Dermis microvascular lymphatic vessel endothelial cell (primary cell): ENCODE measurements around the gene ATPAF1. TPM values are rescaled to one million over a fixed set of nuclear protein-coding genes. Genes with fewer than 3 reads are reported as not detected.
A peak's percentile ranks its signal among the peaks of the same experiment; 100 is the strongest.
"Not testable (repeated sequence)": the region's sequence is repeated elsewhere in the genome, so short reads cannot be mapped to it uniquely, and the experiment has no call there.

ENCODE experiments used
- DNase-seq, 2 donors: peaks; one replicate each; pipeline versions ENCODE4 v3.0.0 to v3.0.0-alpha.2; 2010; ENCODE audit warnings: low read depth in 2 of 2
- total RNA-seq: library from RNA; depleted of rRNA; stranded (reverse); fragments of >200 nt; gene quantifications from 2 replicates; pipeline ENCODE4 v1.2.1, GENCODE V29; 2014

The ATPAF1 gene, protein sequence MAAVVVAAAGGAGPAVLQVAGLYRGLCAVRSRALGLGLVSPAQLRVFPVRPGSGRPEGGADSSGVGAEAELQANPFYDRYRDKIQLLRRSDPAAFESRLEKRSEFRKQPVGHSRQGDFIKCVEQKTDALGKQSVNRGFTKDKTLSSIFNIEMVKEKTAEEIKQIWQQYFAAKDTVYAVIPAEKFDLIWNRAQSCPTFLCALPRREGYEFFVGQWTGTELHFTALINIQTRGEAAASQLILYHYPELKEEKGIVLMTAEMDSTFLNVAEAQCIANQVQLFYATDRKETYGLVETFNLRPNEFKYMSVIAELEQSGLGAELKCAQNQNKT
- total RNA-seq = 25.0 and 25.4 TPM in 2 replicates

- peak; percentile 32 to 63 for DNase-seq
Observed at GRCh38 chr1:46667782-46668760, at the start of gene ATPAF1. Gene ATPAF1, minus strand, starts transcription at chr1:46668364. Its CDS starts 42 bp downstream, at chr1:46668322.

DNA sequence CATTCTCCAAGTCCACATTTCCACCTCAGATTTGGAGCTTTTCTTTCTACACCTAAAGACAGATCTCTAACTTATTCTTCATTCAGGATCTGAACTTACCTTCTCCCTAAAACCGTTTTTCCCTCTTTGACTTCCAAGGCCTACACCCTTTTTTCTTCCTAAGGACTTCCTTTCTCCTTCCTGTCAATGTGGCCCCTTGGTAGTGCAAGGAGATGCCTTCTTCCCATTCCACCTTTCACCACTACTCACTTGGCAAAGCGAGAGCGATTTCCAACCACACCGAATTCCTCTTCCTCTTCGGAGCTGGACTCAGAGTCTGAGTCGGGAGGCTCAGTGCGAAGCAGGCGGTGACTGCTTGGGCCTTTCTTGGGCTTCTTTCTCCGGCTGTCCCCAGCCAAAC lies 49.5 kb upstream of the ATPAF1 start:
- DNase-seq = no peak

GRCh38 chr1:46714976-46715375 lies 46.8 kb upstream of the ATPAF1 start:
- DNase-seq = no peak

DNA sequence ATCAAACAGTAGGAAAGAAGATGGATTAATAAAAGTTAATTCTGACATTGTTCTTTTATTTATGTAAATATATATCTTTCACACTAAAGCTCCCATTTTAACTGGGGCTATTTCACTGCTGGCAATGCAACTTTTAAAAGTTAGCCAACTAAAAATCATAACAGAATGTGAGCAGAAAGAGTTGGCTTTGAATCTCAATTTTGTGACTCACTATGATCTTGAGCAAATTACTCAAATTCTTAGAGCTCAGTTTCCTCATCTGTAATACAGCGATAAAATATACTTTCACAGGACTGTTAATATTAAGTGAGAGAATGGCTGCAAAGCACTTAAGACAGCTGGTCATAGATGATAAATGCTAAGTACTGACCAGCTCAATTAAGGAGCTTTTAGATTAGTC lies 40.0 kb upstream of the ATPAF1 start:
- DNase-seq = no peak

DNA sequence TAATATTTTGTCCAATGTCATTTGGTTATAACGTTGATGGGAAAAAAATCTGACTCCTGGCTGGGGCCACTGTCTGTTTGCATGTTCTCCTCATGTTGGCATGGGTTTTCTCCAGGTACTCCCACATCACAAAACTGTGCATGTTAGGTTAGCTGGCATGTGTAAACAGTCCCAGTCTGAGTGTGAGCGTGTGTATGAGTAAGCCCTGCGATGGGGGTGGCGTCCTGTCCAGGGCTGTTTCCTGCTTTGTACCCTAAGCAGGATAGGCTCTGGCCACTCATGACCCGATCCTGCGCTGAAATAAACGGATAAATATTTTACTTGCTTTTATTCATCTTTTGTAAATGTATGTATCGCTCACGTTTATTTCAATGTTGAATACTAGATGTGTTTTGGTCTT lies 37.2 kb upstream of the ATPAF1 start:
- peak in 1 of 2 donors; percentile 87 for DNase-seq

DNA sequence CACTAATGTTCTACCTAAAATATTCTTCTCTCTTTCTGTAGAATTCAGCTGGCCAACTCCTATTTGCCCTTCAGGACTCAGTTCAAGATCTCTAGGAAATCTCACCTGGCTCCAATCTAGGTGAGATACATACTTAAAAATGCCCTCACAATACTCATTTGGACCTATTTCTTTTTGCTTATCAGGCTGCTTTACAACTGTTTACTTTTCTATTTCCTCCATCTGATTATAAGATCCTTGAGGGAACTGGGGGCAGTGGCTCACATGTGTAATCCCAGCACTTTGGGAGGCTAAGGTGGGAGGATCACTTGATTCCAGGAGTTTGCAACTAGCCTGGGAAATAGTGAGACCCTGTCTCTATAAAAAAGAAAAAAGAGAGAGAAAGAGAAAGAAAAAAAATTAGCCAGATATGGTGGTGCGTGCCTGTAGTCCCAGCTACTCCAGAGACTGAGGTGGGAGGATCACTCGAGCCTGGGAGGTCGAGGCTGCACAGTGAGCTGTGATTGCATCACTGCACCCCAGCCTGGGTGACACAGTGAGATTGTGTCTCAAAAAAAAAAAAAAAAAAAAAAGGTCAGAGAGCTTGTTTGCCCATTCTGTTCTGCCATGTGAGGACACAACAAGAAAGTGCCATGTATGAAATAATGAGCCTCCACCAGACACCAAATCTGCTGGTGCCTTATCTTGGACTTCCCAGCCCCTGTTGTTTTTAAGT lies 35.9 kb upstream of the ATPAF1 start:
- DNase-seq = no peak

DNA sequence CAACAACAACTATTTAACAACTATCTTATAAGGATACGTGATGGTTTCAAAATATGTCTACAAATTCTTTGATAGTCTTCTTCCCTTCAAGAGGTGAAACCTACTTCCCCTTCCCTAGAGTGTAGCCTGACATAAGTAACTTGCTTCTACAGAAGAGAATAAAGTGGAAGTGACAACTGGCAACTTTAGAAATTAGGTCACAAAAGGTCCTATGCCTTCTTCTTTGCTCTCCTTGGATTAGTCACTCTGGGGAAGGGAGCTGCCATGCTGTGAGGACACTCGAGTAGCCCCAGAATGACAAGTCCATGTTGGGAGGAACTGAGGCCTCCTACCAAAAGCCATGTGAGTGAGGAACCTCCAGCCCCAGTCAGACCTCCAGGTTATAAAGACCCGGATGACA lies 31.5 kb upstream of the ATPAF1 start:
- DNase-seq = no peak

- DNase-seq = no peak
Observed at GRCh38 chr1:46697053-46697452, 28.9 kb upstream of the ATPAF1 start.

- DNase-seq = not testable (repeated sequence)
Observed at GRCh38 chr1:46694676-46695075, 26.5 kb upstream of the ATPAF1 start.

GRCh38 chr1:46692811-46693770 lies 24.9 kb upstream of the ATPAF1 start:
- no peak for DNase-seq

- DNase-seq = peak in 1 of 2 donors; percentile 54
Observed at GRCh38 chr1:46691997-46692790, 24.0 kb upstream of the ATPAF1 start.

GRCh38 chr1:46690931-46691421 lies 22.8 kb upstream of the ATPAF1 start:
- no peak for DNase-seq

DNA sequence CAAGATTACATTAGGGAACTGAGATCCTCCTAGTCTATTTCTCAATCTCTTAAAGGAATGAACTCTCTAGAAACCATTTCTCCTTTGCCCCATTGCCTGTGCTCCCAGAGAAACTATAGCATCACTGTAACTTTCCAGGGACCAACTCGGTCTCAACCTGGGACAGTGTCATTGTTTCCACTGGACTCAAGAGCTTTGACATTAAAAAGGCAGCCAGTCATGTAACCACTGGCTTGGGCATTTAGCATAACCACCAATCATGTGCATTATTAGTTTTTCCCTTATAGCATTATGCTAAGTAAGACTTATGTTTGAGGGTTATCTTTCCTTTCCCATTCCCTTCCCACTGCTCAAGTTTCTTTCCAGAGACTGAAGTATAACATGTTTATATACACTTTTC lies 21.7 kb upstream of the ATPAF1 start:
- peak in 1 of 2 donors; percentile 31 for DNase-seq

- peak; percentile 81 to 85 for DNase-seq
Observed at GRCh38 chr1:46689356-46689755, 21.2 kb upstream of the ATPAF1 start.

DNA sequence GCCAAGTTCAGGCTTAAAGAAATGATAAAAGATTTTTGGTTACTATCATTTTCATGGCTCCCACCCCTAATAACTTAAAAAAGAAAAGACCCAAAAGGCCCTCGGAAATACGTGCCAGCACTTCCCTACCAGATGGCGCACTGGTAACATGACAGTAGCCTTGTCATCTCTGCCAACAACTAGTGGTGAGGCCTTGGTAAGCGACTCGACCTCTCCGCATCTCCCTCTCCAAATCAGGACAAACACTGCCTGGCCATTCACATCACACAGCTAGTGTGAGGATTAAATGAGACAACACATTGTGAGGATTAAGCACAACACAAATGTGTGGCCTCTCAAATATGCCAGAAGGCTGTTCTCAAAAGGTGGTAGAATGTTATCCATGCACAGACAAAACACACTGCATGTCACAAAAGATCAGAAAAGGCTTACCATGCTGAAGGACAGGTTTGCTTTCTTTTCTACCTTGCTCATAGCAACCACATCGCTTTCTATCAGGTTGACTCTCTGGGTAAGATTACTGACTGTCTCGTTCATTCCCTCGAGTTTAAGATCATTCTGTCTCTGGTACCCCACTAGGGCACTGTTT lies 19.9 kb upstream of the ATPAF1 start:
- DNase-seq = no peak

- DNase-seq = peak; percentile 47 to 78
Observed at GRCh38 chr1:46687093-46687659, 19.0 kb upstream of the ATPAF1 start.

- peak in 1 of 2 donors; percentile 56 for DNase-seq
Observed at GRCh38 chr1:46686255-46686654, 18.1 kb upstream of the ATPAF1 start.

DNA sequence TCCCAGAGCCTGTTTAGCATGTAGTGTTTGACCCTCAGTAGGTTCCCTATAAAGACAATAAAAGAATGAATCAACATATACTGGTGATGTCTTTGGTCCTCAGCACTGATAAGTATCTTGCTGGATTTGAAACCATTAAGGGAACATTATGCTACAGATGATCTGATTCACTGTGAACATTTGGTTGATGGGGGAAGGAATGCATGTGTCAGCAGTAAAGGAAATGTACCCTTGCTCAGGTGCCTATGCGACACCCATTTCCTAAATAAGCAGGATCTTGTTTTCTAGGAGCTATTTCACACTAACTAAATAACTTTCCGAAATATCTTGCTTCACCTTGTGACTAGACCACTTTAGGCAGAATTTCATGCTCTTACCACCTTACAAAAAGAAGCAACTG lies 16.5 kb upstream of the ATPAF1 start:
- DNase-seq = no peak

GRCh38 chr1:46682064-46682463 lies 13.9 kb upstream of the ATPAF1 start:
- DNase-seq = no peak
